GM20431 (cell line): ENCODE results near the gene C10orf90.

ENCODE experiments used
- in situ Hi-C: fragments of 300-500 bp; cut with MseI, MboI; formaldehyde crosslinking; loops from one replicate; pipeline ENCODE4 v1.15.0; 2020; ENCODE audit warnings: low sequenced_read_pairs; ENCODE audit not compliant: unreplicated experiment

Gene C10orf90

DNA sequence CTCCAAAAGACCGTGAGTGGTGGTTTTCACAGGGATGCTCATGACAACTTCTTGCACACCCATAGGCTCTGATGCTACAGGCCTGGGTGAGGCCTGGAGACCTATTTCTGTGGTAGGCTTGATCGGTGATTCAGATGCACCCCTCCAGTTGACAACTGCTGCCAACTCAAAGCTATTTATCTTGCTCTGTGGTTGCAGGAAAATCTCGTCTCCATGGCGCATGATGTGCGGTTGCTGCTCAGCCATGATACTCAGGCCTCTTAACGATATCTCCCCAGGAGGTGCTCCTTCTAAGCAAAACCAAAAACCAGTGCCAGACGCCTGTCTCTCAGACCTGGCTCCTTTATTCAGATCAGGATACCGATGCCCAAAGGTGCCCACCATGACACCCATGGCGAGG lies 31.4 kb downstream of the C10orf90 start:
- in situ Hi-C loops: no loop called here

DNA sequence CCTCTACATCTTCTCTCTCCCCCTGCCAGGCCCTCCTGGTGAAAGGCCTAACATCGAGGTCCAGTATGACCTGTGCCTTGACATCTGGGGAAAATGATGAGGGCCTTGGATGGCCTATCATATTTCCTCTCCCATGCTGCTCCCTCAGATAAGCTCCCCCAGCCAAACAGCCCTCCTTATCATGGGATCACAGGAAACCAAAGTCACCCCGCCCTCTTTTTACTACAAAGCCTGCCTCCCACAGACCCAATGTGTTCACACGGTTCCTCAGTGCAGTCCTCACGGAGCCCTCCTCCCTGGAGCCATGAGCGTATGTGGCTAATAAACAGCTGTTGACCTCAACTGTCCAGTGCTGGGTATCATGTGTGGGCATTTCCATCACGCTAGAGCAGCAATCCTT lies 32.0 kb downstream of the C10orf90 start:
- in situ Hi-C loops: no loop called here

DNA sequence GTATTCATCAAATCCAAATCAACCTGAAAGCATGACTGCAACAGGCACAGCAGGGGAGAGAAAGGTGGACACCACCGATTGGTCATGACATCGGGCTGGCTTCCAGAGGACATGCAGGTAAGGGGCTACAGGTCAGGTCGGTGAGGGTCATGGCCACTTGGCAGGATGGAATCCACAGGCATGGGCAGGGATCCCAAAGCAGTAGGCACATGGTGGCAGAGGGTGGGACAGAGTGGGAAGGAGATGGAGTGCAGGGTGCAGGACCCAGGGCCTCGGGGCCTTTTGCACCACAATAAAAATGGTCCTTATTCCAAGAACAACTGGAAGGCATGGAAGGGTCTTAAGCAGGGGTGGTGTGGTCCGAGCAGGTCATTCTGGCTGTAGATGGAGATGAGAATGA lies 33.0 kb downstream of the C10orf90 start:
- in situ Hi-C loops: no loop called here

DNA sequence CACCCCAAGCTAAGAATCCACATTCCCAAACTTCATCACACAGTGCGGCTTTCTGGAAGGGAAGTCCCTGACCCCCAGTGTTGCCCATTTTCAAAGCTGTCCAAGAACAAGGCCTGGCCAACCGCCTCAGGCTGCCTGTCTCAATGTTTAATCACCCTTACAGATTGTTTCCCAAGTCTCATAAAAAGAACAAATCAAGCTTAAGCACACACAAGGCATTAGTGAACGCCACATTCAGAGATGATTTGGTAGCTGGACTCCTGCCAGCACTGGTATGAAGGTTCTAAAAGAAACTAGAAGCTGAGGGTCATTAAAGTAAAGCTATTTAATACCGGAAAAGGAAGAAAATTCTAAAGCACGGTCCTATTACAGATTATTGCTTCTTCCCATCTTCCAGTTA lies 35.6 kb downstream of the C10orf90 start:
- in situ Hi-C loops: no loop called here

DNA sequence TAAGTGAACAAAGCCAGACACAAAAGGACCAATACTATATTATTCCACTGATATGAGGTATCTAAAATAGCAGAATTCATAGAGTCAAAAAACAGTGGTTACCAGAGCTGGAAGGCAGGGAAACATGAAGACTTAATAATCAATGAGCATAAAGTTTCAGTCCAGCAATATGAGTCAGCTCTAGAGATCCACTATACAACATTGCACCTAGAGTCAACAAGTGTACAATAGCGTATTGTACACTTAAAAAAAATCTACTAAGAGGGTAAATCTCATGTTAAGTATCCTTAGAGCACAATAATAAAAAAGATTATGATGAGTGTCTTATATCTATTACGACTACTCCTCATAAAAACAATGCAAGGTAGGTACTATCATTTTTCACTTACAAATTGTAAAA lies 36.1 kb downstream of the C10orf90 start:
- in situ Hi-C loops: no loop called here

DNA sequence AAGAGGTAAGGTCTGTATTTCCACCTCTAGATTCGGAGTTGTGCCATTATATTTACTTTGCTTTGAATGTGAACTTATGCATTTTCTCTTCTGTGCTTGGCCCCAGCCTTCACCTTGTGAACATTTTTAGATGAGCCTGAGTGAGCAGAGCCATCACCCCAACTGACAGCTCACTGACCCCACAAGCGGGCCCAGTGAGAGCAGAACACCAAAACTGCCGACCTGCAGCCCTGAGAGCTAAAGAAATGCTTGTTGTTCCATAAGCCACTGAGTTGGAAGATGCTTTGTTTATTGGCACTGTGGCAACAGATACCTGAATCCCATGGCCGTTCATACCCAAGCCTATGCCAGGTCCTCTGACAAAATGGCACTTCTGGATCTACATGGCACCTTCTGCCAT lies 37.8 kb downstream of the C10orf90 start:
- in situ Hi-C loops: no loop called here

DNA sequence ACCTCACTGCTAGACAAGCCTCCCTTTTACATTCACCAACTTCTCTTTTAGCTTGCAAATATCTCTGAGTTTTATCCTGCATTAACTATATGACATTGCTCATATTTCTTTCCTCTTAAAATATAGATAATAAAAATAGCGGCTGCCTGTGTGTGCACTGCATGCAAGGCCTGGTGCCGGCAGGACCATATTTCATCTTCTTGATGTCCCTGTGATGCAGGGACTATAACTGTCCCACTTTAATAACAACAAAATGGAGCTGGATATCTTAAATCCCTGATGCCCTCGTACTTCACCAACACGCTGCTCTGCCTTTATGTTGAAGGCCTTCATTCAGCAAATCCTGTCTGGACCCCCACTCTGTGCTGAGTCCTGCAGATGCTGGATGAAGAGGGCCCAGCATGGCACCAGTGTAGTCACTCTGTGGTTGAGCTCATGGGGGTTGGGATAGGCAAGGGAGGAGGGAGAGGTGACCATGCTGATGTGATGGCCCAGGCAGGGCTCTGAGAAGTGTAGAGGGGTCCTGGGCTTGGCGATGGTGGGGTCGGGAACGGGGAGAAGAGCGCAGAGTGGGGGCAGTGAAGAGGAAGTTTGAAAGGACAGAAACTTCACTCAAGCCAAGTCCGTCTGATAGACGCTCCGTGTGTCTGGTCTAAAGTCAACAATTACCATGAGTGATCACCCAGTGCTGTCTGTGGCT lies 40.4 kb downstream of the C10orf90 start:
- in situ Hi-C loops: no loop called here

DNA sequence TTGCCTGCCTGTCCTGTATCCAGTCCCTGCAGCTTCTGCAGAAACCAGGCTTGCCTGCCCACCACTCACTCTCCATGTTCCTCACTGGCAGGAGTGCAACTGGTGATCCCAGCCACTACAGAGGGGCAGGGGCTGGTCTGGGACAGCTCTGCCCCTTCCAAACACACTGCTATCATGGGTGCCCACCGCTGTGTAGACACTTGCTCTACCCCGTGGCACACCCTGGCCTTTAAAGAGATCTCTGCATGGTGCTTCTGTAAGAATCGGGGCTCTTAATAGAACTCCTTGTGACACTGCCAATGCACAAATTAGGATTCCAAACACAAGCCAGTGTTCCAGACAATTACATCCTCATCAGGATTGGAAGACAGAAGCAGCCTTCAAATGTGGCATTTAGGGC lies 41.7 kb downstream of the C10orf90 start:
- in situ Hi-C loops: no loop called here

DNA sequence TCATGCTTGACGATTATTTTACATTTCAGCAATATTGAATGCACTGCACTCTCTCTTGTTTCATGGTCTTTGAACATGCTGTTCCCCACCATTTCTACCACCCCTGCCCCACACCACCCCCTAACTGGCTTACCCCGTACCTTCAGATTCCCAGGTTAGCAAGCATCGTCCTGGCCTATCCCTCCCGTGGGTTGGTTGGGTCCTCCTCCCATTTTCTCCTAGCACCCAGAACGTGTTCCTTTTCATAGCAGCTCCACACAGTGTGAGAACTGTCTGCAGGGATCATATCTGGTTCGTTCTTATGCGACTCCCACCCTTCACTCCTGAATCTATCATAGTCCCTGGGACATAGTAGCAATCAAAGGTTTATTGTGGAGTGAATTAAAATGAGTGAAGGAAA lies 48.6 kb downstream of the C10orf90 start:
- in situ Hi-C loops: no loop called here

DNA sequence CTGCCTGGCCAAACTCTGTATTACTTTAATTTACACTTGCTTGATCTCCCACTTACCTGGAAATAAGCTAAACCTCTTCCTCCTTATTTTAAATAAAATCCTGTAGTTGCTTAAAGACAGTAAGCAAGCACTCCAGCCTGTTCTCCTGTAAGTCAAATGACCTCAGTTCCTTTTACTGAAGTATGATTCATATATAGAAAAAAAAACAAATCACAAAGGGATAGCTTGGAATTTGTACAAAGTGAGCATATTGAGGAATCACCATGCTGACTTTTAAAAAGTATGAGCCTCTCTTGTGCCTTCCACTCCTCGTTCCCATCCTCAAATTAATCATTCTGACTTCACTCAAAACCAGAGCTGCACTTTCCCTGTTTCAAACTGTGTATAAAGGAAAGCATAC lies 52.0 kb downstream of the C10orf90 start:
- in situ Hi-C loops: no loop called here

DNA sequence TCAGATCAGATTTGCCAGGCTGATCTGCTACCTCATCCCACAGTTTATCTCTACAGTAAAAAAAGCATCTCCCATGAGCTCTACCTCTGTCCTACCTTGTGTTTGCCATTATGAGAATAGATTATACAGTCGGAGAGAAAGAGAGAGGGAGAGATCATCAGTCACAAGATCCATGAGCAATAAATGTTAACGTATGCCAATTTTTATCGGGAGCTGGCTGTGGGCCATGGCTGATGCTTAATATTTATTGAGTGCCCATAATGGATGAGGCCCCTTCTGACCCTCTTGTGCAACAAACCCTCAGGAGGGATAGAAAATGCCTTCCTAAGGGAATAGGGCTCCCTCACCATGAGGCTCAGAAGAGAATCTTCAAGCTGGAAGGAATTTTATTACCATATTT lies 52.8 kb downstream of the C10orf90 start:
- in situ Hi-C loops: no loop called here

DNA sequence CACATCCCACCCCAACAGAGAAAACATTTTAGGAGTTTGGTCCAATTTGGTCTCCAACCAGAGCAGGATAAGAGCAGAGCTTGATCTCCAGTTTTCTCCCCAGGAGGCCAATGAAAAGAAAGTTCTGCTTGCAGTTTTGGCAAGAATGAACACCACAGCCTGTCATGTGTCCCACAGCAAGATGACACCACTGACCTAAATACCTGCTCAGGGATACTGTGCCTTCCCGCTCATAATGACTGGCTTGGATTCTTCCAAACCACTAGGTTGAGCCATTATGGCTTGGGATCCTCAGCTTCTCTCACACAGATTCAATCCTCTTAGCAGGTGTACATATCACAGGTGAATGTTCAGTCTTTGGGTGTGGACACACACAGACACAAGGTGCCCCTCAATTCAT lies 53.3 kb downstream of the C10orf90 start:
- in situ Hi-C loops: no loop called here

DNA sequence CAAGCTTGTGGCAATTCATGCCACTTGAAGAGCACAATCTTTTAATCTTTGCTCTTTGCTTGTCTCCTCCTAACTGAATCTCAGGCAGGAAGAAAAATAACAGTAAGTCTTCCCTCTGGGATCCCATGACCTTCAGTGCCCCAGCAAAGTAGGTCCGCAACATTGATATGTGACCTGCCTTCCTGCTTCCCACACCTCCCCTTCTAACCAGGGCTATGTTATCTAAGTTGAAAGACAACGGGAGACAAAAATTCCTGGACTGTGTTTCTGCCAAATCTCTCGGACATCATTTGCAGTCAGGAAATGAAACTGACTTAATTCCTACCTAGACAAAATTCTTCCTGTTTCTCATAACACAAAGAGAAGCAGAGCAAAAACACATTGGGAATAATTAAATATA lies 53.8 kb downstream of the C10orf90 start:
- in situ Hi-C loops: no loop called here

DNA sequence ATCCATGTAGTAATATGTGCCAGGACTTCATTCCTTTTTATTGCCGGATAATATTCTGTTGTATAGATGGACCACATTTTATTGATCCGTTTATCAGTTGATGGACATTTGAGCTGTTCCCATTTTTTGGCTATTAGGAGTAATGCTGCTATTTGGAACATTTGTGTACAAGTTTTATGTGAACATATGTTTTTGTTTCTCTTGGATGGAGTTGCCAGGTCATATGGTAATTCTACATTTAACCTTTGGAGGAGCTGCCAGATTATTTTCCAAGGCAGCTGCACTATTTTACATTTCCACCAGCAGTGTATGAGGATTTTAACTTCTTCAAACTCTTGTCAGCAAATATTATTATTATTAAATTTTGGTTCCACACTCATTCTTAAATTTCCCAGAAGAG lies 59.2 kb downstream of the C10orf90 start:
- in situ Hi-C loops: no loop called here

DNA sequence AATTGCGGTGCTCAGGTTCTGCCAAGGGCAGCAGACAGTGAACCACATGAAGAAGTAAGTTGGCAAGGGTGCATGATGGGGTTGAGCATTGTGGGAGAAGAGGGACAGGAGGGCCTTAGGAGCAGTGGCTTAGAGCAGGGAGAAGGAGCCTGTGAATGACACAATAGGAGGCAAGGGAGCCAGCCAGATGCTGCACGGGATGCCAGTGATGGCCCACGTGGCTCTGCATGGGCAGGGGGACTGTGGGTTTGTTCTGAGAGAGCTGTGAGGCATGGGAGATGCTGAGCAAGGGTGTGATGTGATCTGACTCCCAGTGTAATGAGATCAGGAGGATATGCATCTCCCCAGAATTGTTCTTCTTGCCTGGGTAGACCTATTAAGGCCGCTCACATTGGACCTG lies 60.9 kb downstream of the C10orf90 start:
- in situ Hi-C loops: no loop called here

DNA sequence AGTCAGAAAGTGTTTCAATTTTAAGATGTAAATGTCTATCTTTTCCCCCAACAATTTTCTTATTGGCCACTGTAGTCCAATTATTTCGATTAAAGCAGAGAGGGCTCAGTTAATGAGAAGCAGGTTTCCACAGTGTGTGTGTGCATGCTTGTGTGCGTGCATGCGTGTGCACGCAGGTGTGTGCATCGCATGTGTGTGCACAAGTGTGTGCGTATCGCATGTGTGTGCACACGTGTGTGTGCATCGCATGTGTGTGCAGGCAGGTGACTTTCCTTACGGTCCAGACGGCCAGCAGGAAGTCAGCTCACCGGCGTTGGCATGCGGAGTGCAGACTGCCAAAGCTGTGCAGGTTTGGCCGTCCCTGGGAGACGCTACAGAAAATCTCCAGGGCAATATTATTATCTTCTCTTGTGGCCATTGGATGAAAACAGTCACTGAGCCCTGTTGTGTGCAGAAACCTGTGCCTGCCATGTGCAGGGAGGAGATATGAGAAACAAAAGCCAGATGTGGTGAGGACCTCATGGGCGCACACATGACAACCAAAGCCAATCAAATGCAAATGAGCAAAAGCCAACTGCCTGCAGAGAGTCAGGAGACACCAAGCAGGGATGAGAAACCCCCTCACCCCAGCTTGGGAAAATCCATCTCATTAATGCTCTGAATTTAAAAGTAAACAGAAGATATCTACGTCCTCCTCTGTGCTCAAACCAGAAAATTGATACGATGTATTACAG lies 70.4 kb downstream of the C10orf90 start:
- in situ Hi-C loops: no loop called here

DNA sequence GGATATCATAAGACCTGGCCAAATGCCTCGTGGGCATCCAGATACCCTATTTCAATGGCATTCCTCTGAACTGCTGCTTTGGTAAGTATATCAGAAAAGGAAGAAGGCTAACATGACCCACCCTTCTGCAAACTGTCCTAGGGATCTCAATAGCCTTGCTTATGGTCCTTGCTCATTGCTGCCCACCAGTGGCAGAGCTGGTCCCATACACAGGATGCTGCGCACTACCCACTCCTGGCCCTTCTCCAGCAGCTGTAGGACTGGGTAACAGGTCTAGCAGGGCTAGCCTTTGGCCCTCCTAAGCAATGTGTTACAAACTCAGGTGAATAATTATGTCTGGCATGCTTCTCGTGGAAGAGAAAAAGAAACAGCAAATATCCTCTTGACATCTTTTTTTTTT lies 72.5 kb downstream of the C10orf90 start:
- in situ Hi-C loops: no loop called here

DNA sequence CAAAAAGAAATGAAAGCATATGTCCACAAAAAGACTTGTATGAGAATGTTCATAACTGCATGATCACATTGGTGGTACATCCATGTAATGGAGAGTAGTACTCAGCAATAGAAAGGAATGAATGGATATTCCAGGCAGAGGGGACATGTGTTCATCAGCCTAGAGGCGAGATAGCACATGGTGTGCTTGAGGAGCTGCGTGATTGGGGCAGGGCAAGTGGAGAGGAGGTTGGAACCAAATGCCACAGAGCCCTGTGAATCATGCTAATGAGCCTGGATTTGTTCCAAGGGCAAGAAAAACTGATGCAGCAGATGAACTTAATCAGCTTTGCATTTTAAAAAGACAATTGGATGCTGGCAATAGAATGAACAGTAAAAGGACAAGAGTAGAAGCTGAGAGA lies 73.3 kb downstream of the C10orf90 start:
- in situ Hi-C loops: no loop called here

DNA sequence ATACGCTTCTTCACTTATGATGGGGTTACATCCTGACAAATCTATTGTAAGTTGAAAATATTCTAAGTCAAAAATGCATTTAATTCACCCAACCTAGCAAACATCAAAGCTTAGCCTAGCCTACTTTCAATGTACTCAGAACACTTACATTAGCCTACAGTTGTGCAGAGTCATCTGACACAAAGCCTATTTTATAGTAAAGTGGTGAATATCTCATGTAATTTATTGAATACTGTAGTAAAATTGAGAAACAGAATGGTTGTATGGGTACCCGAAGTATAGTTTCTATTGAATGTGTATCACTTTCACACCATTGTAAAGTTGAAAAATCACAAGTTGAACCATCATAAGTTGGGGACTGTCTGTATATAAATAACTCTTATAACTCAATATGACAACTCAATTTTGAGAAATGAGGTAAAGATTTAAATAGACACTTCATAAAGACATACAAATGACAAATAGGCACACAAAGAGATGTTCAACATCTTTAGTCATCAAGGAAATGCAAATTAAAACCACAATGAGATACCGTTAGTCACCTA lies 73.9 kb downstream of the C10orf90 start:
- in situ Hi-C loops: no loop called here

DNA sequence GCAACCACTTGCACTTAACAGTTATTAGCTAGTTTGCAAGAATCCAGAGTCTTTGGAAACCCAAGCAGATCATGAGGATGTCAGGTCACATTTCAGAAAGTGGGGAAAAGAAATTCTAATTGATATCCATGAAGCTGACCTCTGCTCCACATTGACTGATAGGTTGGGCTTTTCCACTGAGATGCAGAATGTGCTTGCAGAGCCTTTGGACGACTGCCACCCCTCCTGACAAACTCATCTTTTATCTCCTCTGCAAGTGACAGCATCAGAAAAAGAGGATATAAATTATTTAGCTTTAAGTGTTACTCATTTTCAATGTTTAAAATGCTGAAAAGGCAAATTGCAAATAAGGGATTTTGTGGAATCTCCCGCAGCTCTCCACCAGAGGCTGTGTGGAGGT lies 75.3 kb downstream of the C10orf90 start:
- in situ Hi-C loops: no loop called here

DNA sequence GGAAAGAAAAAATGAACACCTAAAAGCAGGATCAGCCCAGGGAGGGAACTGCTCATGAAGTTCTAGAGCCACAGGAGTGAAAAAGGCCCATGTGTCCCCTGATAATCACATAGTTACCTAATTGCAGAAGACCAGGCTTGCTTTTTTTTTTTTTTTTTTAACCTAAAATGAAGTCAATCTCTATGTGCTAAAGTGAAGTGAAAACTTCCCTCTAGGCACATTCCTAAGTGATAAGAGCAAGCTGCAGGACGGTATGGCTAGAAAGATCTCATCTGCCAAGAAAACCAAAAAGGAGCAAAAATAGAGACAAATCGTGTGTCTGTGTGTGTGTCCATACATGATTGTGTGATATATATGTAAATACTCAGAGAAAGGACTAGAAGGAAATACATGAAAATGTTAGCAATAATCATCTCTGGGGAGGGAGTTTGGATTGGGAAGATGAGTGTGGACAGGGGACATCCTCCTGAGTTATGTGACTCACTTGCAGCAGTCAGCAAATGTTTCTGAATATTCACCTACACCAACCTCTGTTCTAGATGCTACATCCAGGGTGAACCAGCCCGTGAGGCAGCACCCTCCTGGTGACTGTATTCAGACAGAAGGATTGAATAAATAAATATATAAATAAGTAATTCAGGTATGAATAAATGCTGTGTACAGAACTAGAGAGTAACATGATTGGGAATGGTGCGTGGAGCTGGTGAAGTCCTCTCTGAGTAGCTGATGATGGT lies 76.4 kb downstream of the C10orf90 start:
- in situ Hi-C loops: no loop called here
